GM13976 (cell line): Measurements from ENCODE around the gene PTPRK.

Source experiments
- DNase-seq: peaks from one replicate; pipeline ENCODE4 v3.0.0; 2012; ENCODE audit warnings: low spot score
- CTCF ChIP-seq: IDR thresholded peaks from 2 replicates; pipeline ENCODE4 v1.5.1; 2012; ENCODE audit warnings: borderline replicate concordance, mild to moderate bottlenecking; ENCODE audit not compliant: insufficient read depth; ENCODE audit errors: extremely low read depth, missing control alignments, control extremely low read depth
- in situ Hi-C: fragments of 300-500 bp; cut with MboI; formaldehyde crosslinking; loops from one replicate; pipeline ENCODE4 v1.12.0; 2022; ENCODE audit warnings: low sequenced_read_pairs, mixed read lengths, inconsistent platforms; ENCODE audit not compliant: unreplicated experiment

PTPRK gene

DNA sequence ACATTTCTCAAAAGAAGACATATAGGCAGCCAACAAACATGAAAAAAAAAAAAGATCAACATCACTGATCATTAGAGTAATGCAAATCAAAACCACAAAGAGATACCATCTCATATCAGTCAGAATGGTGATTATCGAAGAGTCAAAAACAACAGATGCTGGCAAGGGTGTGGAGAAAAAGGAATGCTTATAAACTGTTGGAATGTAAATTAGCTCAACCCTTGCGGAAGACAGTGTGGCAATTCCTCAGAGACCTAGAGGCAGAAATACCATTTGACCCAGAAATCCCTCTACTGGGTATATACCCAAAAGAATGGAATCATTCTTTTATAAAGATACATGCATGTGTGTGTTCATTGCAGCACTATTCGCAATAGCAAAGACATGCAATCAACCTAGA lies 315.8 kb downstream of the PTPRK start:
- in situ Hi-C loops, result no loop called here
- no peak for TF ChIP-seq CTCF
- no peak for DNase-seq

DNA sequence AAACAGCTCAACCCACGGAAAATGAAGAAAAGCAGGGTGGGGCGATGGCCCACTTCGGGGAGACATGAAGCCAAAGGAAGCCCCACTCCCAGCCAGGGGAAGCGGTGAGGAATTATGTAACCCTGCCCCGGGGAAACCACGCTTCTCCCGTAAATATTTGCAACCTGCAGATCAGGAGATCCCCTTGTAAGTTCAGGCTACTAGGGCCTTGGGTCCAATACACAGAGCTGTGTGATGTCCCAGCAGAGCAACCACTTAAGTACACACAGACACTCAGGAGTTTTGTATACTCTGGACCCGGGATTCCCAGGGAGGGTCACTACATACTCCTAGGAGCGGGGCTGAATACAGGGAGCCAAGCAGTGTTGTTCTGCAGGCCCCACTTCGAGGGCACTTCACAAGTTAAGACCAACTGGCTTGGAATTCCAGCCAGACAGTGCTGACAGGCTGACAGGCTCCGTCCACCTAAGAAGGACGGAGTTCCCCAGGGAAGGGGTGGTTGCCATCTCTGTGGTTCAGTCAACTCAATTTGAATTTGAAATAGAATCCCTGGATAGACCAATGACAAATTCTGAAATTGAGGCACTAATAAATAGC lies 318.1 kb downstream of the PTPRK start:
- in situ Hi-C loops, result no loop called here

DNA sequence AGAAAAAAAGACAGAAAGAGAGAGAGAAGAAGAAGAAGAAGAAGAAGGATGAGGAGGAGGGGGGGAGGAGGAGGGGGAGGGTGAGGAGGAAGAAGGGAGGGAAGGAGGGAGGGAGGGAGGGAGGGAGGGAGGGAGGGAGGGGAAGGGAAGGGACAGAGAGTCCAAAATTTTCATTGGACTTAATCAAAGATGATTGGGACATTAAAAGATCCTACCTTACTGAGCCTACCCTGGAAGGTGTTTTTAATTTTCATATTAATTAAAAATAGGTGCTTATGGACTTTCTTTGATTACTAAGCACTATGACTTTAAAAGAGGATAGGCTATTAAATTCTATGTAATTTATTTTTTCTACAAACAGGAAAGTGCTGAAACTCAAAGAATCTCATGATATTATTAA lies 319.6 kb downstream of the PTPRK start:
- DNase-seq, result no peak
- in situ Hi-C loops, result no loop called here
- TF ChIP-seq CTCF, result no peak

More for the DNA sequence above, 318.1 kb downstream of the PTPRK start:
- no peak for DNase-seq
- no peak for TF ChIP-seq CTCF

- no peak for TF ChIP-seq CTCF
- no peak for DNase-seq
- in situ Hi-C loops, result no loop called here
These were observed 320.9 kb downstream of the PTPRK start for GRCh38 chr6:128199461-128199860.

DNA sequence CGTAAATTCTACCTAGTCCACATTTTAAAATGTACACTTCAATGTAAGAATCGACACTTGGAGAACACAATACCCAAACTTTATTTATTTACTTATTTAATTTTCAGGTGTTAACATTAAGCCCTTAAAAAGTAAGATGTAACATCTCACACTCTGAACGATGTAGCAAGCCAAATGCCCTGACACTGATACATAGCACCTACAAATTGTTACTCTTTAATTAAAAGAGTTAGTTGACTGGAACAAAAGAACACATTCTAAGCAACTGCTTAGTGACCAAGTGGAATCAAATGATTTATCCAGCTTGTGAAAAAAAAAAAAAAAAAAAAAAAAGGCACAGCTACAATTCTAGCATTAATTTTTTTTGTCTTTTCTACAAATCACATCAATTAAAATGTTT lies 327.4 kb downstream of the PTPRK start:
- no peak for TF ChIP-seq CTCF
- in situ Hi-C loops, result no loop called here
- DNase-seq, result no peak

- no peak for DNase-seq
- TF ChIP-seq CTCF, result no peak
- in situ Hi-C loops, result no loop called here
These were observed 331.7 kb downstream of the PTPRK start for GRCh38 chr6:128188678-128189077.

- in situ Hi-C loops, result no loop called here
- no peak for TF ChIP-seq CTCF
- no peak for DNase-seq
These were observed 333.7 kb downstream of the PTPRK start for GRCh38 chr6:128186729-128187128.
